COR-L47 (cell line): ENCODE results near the gene PAX7.
"Not testable (repeated sequence)": the region's sequence is repeated elsewhere in the genome, so short reads cannot be mapped to it uniquely, and the experiment has no call there.

Experiments used
- DNase-seq: peaks from one replicate; lab custom pipeline; 2025; lab: John Stamatoyannopoulos, UW

The PAX7 gene

DNA sequence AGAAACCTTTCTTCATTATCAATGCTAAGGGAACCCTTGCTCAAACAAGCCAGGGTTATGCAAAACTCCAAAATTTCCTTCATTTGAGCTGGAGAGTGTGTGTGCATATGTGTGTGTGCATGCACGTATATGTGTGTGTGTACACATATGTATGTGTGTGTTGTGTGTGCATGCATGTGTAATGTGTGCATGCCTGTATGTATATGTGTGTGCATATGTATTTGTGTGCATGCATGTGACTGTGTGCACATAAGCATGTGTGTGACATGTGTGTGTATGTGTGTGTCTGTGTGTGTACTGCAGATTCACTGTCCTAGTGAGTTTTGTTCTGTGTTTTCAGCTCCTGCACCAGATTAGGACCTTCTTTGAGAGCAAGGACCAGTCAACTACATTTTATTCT lies 28.2 kb downstream of the PAX7 start:
- DNase-seq = no peak

GRCh38 chr1:18661404-18662285 lies 31.0 kb downstream of the PAX7 start:
- DNase-seq = no peak

- no peak for DNase-seq
Measured at GRCh38 chr1:18662286-18662639, 31.6 kb downstream of the PAX7 start.

- no peak for DNase-seq
Measured at GRCh38 chr1:18666317-18666920, 35.8 kb downstream of the PAX7 start.

DNA sequence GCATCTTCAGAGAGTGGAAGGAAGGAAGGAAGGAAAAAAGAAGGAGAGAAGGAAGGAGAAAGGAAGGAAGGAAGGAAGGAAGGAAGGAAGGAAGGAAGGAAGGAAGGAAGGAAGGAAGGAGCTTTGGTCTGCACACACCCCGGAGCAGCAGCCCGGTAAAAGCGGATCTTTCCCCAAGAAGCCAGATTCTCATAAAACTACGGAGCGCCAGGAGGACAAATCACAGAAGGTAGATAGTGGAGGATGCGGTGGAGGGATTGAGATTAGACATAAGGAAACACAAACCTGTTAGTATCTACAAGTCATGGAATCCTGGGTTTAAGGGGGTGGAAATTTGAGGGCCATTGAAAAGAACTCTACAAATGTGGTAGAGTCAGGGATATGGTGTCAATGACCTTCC lies 36.7 kb downstream of the PAX7 start:
- DNase-seq = no peak

DNA sequence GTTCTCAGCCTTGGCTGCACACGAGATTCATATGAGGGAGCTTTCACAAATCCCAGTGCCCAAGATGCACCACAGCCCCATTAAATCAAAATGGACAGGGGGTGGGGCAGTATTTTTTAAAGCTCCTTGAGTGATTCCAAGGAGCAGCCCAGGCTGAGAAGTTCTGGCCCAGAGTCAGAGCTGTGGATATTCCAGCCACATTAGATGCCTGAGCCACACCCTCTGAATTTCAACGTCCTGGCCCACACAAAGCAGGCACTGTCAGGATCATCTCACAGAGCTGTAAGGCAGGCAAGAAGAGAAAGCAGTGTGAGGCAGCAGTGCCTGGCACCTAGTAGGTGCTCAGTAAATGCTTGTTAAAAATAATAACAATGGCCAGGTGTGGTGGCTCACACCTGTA lies 37.4 kb downstream of the PAX7 start:
- DNase-seq = no peak

DNA sequence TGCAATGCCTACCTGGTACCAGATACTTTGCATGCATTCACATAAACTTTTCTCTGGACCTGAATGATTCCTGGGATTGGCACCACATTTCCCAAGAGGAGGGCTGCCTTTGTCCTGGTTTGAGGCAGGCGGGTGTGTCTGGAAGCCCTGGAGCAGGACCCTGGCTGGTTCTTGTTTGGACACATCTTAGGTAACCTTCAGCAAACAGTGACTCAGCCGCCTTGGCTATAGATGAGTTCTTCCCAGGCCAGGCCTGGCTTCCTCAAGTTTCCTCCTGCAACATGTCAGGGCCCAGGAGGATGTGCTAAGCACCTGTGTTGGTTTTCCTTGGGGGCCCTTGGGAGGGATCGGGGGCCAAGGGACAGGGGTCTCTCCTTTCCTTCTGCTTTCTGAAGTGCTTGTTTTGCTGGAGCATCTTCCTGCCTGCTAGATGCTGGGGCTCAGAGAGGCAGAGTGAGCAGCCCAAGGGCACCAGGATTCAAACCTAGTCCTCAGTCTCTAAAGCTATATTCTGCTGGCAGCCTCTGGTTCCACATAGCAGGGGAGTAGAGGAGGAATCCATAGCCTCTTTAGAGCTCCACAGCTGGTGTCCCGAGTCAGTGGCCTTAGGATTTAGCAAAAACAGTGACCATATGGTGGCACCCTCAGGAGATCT lies 38.2 kb downstream of the PAX7 start:
- DNase-seq = no peak

- no peak for DNase-seq
Measured at GRCh38 chr1:18670121-18670867, 39.6 kb downstream of the PAX7 start.

DNA sequence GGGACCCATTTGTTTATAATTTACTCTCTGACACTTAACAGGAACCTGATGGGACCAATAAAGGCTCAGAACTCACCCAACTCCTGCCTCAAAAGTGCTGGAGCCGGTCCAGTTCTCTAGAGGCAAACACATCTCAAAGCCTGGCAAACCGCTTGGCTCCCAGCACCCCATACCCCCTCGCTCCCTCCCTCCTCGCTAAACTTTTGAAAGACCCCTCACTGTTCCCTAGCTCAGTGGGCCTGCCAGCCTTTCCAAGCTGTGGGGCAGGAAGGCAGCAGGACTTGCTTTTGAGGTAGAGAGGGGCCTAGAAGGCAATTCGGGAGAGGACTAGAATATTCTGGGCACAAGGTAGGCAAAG lies 40.2 kb downstream of the PAX7 start:
- DNase-seq = no peak

DNA sequence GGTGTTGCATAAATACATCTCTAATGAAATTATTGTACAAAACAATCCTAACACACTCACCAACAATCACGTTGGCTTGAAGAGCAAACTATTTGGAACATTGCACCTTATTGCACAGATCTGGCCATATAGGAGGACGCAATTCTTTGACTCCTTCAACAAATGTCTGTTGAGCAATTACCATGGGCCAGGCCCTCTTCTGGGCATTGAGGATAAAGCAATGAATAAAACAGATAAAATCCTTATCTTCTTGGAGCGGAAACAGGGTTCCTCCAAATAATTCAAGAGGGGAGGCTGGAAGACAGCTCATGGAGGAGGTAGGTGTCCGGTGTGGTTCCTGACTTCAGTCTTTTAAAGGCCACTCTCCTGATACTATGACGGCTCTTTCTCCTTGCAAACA lies 43.3 kb downstream of the PAX7 start:
- DNase-seq = no peak

DNA sequence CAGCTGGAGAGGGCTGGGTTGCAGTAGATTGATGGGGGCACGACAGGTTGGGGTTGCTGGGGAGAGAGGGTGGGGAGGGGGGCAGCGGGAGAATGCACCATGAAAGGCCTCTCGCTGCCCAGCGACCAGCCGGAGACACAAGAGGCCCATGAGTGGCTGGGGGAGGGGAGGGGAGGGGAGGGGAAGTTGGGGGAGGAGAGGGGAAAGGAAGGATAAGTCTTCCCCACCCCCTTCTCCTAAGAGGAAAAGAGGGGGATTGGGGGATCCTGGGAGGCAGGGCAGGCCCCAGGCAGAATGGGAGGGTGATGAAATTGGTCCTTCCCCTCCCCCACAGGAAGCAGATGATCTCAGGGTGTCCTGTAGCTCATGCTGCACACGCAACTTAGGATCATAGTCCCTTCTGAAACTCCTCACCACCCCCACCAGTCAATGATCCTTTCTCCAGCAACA lies 45.7 kb downstream of the PAX7 start:
- no peak for DNase-seq

DNA sequence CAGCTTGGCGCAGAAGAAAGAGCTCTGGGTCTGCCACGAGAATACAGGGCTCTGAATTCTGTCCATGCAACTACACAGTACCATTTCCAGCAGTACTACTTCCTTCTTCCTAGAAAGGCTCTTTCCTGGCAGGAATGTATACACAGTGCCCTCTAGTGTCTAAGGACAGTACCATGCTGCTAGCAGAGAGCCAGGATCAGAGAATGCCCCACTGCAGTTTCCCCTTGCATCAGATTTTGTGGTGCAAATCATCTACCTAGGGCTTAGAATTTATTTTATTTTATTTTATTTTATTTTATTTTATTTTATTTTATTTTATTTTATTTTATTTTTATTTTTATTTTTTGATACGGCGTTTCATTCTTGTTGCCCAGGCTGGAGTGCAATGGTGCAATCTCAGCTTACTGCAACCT lies 50.8 kb downstream of the PAX7 start:
- DNase-seq = peak; percentile 18

DNA sequence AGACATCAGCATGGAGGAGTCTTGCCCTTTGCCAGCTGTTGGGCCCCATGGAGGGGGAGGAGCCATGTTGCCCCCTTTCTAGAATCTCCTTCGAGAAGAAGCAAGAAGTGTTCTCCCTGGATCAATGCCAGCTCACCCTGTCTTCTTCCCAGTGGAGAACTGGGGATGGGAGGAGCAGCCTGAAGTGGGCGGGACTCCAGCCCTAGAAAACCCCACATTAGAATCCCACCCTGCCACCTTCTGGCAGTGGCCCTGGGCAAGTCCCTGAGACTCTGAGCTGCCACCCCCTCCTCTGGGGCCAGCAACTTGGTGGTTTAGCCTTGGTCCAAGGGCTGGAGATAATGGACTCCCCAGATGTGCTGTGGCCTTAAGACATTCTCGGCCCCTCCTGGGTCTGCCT lies 51.7 kb downstream of the PAX7 start:
- DNase-seq = no peak

GRCh38 chr1:18684303-18684702 lies 53.7 kb downstream of the PAX7 start:
- DNase-seq = no peak

- no peak for DNase-seq
Measured at GRCh38 chr1:18686540-18686939, 55.9 kb downstream of the PAX7 start.

DNA sequence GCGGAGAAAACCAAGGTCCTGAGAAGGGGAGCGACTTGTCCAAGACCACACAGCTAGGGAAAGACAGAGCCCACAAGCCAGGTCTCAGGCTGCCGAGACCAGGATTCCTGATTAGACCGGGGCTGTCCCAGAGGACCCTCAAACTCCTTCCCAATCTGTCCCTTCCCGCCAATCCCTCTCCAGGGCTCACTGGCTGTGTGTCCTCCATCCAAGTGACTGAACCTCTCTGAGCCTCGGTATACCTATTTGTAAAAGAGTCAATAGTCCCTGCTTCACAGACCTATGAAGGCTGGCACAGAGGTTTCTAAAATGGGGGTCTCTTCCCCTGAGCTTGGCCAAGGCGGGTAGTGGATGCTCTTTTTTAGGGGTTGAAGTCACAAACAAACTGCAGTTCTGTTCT lies 56.6 kb downstream of the PAX7 start:
- no peak for DNase-seq

DNA sequence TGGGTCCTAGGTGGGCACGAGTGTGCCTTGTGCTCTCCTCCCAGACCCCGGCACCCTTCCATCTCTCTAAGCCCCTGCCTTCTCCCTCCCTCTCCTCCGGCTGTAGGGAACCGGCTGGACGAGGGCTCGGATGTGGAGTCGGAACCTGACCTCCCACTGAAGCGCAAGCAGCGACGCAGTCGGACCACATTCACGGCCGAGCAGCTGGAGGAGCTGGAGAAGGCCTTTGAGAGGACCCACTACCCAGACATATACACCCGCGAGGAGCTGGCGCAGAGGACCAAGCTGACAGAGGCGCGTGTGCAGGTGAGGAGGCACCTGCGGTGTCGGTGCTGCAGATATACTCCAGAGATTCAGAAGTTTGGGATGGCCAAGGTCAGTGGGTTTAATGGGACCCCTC lies 61.0 kb downstream of the PAX7 start:
- DNase-seq = no peak

DNA sequence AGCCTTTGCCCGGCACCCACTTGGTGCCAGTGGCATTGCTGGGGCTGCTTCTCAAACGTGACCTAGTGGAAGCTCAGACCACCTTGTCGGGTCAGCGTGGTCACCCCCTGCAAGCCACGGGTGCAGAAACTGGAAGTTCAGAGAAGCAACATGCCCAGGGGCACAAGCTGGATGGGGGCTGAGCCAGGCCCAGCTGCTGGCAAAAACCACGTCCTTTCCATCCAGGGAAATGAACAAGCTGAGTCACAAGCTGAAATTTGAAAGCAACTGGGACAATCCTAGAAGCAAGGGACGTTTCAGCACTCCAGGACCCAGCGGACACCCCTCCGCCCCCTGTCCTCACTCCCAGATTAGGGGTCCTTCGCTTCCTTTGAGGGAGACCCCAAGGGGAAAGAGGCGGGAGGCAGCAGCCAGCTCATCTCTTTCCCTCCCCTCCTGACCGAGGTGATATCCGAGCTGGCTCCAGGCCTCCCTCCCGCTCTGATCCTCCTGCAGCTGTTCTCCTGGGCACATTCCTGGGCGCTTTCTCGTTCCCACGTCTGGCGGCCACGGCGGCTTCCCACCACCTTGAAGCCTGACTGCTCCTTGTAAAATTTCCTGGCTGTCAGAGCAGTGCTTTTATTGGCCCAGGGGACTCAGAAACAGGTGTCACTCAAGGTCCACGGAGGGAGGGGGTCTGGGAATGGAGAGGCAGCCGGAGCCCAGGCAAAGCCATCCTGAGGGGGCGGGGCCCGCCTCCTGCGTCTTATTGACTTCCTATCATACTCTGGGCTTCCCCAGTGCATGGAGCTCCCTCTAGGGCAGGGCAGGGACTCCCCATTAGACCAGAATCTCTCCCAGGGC lies 62.8 kb downstream of the PAX7 start:
- no peak for DNase-seq

DNA sequence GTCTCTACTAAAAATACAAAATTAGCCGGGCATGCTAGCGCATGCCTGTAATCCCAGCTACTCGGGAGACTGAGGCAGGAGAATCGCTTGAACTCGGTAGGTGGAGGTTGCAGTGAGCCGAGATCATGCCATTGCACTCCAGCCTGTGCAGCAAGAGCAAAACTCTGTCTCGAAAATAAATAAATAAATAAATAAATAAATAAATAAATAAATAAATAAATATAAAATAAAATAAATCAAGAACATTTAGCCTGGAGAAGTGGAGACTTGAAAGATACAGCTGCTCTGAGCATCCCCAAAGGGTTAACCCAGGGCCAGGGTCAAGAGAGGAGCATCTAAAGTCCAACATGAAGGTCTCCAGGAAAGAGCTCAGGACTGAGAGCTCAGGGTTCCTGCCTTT lies 63.6 kb downstream of the PAX7 start:
- DNase-seq = not testable (repeated sequence)

DNA sequence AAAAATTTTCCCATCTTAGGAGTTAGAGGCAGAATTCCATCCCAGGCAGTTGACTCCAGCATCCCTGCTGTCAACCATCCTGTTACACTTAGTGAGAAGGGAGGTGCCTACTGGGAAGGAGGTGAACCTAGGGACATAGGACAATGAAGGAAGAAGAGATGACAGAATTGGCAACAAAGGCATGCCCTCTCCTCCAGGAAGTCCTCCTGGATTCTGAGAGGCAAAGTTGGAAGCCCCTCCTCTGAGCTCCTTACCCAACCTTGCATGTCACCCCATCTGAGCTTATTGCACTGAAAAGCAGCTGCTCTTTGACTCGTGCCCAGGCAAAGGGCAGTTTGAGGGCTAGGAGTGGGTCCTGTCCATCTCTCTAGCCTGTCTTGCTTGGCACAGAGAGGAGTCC lies 66.9 kb downstream of the PAX7 start:
- DNase-seq = no peak

GRCh38 chr1:18700530-18700929 lies 69.9 kb downstream of the PAX7 start:
- no peak for DNase-seq

DNA sequence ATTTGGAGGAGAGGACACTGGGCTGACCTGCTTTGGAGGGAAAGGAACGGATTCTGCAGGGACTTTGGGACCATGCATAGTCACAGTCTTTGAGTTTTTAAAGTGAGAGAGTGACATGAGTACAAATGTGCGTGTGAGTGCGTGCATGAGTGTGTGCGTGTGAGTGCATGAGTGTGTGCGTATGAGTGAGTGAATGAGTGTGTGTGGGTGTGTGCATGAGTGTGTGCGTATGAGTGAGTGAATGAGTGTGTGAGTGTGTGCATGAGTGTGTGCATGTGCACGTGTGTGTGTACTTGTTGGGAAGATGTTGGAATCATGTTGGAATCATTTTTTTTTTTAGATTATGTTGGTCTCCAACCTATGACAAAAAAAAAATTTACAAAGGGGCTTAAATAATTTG lies 70.5 kb downstream of the PAX7 start:
- no peak for DNase-seq
